ENCODE results near the gene CRB1.
"Not testable (repeated sequence)": the region's sequence is repeated elsewhere in the genome, so short reads cannot be mapped to it uniquely, and the experiment has no call there.

Gene CRB1

GRCh38 chr1:197451381-197451780 is 183.3 kb downstream of the CRB1 start:
- DNase-seq (ENCODE audit: low read depth in 3 of 3, low spot score in 1 of 3): no peak

DNA sequence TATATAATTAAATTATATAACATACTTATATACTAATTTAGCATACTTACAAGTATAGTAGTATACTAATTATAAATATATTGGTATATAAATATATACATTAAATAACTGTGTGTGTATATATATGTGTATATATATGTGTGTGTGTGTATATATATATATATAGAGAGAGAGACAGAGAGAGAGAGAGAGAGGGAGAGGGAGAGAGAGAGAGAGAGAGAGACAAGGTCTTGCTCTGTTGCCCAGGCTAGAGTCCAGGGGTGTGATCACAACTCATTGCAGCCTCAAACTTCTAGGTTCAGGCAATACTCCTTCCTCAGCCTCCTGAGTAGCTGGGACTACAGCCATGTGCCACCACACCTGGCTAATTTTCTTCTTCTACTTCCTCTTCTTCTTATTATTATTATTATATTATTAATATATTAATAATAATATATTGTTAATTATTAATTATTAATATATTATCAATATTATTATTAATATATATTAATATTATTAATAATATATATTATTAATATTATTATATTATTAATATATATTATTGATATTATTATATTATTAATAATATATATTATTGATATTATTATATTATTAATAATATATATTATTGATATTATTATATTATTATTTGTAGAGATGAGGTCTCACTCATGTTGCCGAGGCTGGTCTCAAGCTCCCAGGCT is 185.5 kb downstream of the CRB1 start:
- no peak for DNase-seq (ENCODE audit: low read depth in 3 of 3, low spot score in 1 of 3)

DNA sequence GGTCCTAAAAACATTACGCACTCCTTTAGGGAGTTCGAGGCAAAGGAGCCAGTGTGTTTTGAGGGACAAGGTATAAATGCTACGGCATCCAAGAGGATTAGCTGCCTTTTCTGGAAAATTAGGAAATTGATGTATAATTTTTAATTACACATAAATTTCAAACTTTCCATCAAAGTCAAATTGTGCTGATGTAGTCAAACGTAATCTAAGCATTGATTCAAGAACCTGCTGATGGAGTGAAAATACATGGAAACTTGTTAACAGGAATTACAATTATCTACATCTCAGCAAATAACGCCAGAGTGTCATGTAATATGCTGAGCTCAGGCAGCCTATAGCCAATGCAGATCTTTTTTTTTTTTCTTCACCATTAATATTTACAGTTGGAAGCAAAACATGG is 194.5 kb downstream of the CRB1 start:
- DNase-seq (ENCODE audit: low read depth in 3 of 3, low spot score in 1 of 3): no peak

DNA sequence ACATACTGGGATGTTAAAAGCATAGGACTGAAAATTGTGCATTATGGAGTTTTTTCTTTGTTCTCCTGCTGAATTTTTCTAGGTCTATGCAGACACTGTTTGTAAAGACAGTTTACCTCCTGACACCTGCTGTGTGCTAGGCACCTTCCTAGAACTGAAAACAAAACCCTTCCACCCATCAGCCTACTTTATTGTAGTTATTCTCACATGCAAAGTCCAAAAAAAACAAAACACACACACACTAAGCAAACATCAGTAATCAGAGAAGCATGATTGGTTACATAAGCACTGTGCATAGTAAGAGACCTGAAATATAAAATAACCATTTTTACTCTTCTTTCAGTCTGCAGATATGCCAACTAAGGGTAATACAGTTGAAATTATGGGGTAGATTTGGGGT is 195.1 kb downstream of the CRB1 start:
- DNase-seq (ENCODE audit: low read depth in 3 of 3, low spot score in 1 of 3): no peak

DNA sequence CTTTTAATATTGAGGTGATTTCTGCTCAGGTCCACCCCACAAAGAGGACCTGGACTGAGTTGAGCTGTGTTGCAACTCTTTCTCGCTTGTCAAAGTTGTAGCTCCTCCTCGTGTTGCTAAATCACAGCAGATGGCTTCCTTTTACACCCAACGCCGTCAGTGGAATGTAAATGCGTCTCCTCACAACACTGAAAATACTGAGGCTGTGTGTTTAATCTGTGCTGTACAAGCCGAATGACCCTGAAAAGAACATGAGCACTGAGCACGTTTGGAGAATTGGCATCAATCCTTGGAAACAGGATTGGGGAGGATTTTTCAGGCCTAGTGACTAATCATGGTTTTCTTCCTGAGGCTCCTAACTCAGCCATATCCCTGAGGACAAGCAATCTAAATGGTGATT is 196.0 kb downstream of the CRB1 start:
- no peak for DNase-seq (ENCODE audit: low read depth in 3 of 3, low spot score in 1 of 3)

DNA sequence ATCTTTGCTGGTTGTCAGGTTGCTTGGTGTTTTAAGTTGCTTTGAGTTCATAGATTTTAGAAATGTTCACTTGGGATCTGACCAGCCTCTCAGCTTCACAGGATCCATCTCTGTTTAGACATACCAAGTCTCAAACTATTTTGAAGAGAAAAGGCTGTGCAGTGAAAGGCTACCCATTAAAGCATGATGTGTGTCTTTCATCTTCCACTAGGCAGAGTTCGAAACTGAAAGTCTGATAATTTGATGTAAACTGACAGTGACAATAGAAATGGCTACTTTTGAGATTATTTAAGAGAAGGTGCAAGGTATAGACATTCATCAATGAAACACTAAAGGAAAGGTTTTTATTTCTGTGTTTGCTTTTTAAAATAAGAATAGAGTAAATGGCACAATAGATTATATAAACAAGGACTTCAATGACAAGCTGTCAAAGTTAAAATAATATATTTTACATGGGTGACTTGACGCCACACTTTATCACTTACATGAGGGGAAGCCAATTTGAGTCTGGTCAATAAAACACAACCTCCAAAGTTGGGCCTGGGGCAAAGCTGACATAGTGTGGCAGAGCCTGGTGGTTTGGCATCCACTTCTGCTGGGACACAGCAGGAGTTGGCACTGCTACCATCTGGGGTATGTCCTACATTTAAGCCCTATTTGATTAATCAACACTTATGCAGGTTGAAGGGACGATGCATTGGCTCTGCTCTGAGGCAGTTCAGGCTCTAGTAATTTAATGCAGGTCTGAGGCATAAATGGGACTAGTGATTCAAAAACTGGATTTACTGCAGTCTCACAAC is 197.7 kb downstream of the CRB1 start:
- no peak for DNase-seq (ENCODE audit: low read depth in 3 of 3, low spot score in 1 of 3)

GRCh38 chr1:197466813-197467212 is 198.8 kb downstream of the CRB1 start:
- no peak for DNase-seq (ENCODE audit: low read depth in 3 of 3, low spot score in 1 of 3)

DNA sequence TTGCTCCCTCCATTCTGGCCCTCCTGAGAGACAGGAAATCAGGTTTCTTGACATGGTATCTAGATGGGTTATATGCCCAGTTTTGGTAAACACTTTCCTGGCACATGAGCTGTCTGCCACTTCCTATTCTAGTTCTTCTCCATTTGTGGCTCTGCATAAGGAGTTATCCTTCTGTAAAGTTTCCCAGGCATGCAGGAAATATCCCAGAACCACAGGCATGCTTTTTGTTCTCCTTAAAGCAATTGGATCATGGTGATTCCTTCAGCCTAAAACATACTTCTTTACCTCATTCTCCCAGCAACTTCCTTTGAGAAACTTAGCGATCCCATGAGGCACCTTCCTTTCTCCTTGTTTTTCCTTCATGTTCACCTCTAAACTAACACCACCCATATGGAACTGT is 199.8 kb downstream of the CRB1 start:
- DNase-seq (ENCODE audit: low read depth in 3 of 3, low spot score in 1 of 3): no peak

DNA sequence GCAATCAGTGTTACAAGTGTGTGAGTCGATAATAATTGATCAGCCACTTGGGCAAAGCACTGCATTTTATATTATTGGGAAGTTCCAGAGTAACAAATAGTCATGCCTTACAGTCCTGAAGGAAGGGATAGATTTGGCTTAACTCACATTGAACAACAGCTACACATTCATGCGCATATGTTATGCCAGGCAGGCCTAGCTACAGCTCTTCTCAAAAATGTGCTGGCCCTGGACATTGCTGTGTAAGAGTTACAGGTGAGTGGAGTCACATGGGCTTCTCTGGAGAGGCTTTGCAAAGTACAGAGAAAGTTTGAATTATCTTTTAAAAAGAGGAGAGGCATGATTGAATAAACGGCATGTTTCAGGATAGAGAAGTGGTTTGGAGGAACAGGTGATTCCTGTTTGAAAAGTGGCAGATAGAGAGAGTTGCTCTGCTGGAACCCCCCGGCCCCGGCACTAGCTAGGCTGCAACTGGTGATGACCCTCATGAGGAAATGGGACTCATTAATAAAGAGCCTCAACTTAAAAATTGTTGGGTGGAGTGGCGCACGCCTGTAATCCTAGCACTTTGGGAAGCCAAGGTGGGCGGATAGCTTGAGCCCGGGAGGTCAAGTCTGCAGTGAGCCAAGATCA is 200.6 kb downstream of the CRB1 start:
- DNase-seq (ENCODE audit: low read depth in 3 of 3, low spot score in 1 of 3): no peak

DNA sequence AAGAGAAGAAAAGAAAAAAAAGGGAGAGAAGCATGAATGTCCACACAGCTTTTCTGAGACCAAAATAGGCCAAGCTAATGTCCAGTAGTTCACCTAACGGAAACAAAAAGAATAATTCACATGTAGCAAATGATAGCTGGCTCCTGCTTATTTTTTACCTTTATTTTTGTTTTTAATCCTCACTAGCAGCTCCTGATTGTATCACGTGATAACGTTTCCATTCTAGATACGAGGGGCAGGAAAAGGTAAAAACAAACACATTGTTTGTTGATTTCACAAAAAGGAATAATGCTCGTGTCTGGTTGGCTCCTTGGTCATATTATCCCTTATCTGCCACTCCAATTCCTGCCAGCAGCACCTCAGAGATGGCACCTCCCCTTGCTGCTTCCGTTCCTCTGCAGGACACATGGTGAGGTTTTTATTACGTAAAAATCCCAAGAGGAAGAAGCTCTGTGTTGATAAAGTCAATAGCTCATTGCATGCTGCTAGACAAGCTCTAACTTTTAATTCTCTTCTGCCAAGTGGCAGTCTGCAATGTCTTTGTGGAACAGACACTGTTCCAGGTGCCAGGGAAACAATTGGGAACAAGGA is 201.7 kb downstream of the CRB1 start:
- no peak for DNase-seq (ENCODE audit: low read depth in 3 of 3, low spot score in 1 of 3)

DNA sequence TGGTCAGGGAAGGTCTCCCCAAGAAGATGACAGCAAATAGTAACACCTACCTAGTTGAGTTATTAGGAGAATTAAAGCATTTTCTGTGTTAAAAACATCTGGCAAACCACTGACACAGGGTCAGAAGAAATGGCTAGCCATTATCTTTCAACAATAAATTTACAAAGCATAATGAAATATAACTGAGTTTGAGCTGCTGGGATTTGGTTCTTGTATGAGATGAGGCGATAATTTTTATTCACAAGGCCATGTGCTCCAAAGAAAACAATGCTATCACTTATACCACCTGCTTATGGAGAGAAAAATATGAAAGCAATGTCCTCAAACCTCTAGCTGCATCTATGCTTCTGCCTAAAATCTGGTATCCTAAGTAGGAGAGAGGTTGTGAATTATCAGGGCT is 202.3 kb downstream of the CRB1 start:
- DNase-seq (ENCODE audit: low read depth in 3 of 3, low spot score in 1 of 3): no peak

GRCh38 chr1:197471248-197471985 is 203.4 kb downstream of the CRB1 start:
- DNase-seq (ENCODE audit: low read depth in 3 of 3, low spot score in 1 of 3): no peak

DNA sequence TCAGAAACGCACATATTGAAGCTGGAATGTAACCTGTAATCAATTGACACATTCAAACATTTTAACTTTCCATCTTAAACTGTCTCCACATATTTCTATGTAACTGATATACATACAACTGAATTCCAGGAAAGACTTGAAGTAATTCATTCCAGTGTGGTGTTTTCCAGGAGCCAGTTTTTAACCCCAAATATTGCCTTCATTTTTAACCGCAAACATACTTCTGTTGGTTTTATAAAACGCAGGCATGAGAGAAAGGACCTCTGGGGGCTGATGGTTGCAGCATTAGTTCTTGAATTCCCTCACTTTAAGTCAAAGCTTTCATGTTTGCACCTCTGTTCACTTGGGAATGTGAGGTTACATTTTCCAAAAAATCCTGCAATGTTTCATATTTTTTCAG is 204.1 kb downstream of the CRB1 start:
- DNase-seq (ENCODE audit: low read depth in 3 of 3, low spot score in 1 of 3): no peak

- DNase-seq (ENCODE audit: low read depth in 3 of 3, low spot score in 1 of 3): no peak
Observed at GRCh38 chr1:197480446-197480845, 212.4 kb downstream of the CRB1 start.

GRCh38 chr1:197481101-197481500 is 213.0 kb downstream of the CRB1 start:
- DNase-seq (ENCODE audit: low read depth in 3 of 3, low spot score in 1 of 3): no peak

GRCh38 chr1:197485790-197486189 is 217.7 kb downstream of the CRB1 start:
- no peak for DNase-seq (ENCODE audit: low read depth in 3 of 3, low spot score in 1 of 3)

GRCh38 chr1:197486946-197487345 is 218.9 kb downstream of the CRB1 start:
- DNase-seq (ENCODE audit: low read depth in 3 of 3, low spot score in 1 of 3): no peak

DNA sequence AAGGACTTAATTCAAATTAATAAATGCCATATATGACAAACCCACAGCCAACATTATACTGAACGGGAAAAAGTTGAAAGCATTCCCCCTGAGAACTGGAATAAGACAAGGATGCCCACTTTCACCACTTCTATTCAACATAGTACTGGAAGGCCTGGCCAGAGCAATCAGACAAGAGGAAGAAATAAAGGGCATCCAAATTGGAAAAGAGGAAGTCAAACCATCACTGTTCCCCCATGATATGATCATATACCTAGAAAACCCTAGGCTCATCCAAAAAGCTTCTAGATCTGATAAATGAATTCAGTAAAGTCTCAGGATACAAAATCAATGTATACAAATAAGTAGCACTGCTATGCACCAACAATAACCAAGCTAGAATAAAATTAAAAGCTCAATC is 223.5 kb downstream of the CRB1 start:
- not testable (repeated sequence) for DNase-seq (ENCODE audit: low read depth in 3 of 3, low spot score in 1 of 3)

- DNase-seq (ENCODE audit: low read depth in 3 of 3, low spot score in 1 of 3): no peak
Observed at GRCh38 chr1:197496722-197497121, 228.7 kb downstream of the CRB1 start.

DNA sequence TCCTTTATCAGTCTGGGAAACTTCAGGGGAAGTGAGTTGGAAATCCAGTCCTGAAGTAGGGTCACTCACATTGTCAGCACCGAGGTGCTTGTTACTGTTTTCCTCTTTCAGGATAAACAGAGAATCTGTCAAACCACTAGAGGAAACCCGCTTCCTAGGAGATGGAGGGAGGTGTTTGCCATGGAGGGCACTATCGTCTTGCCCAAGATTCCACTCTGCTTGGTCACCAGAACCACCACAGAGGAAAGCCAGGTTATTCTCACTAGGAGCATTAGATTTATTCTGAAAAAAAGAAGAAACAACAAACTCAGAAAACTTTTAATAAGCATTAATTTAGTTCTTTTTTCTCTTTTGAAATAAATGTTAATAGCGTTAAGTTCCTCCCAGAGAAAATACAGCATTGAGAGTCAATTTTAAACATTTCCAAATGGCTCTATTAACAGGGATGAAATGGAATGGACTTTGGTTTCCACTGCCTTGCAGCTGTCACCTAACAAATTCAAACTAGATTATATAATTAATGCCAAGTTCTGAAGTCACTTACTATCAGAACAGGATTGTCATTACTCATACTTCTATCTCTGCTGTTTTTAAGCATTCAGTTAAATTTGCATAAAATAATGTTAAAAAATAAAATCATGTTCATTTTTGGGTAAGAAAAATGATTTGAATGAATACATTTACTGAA is 242.8 kb downstream of the CRB1 start:
- DNase-seq (ENCODE audit: low read depth in 3 of 3, low spot score in 1 of 3): no peak

DNA sequence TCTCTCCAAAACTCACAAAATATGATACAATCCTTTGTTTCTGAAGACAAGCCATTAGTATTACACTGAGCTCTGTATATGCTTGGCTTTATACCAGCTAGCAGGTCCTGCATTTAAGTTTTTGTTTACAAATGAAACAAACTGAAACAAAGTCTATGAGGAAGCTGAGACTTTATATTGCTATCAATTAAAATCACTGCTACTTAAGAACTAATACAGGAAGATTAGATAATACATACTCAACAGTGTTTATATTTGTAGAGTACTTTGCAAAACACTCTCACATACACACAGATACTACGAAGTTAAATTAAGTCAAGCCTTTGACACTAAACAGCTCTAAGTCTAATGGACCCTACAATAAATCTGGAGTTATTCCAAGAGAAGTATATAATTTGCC is 247.4 kb downstream of the CRB1 start:
- DNase-seq (ENCODE audit: low read depth in 3 of 3, low spot score in 1 of 3): no peak
